ENCODE results near the gene PPP1R13B.
"Not testable (repeated sequence)": the region's sequence is repeated elsewhere in the genome, so short reads cannot be mapped to it uniquely, and the experiment has no call there.

The PPP1R13B gene

GRCh38 chr14:103699901-103700752, 147.2 kb downstream of the PPP1R13B start:
- DNase-seq (ENCODE audit: low read depth): no peak

GRCh38 chr14:103699261-103699661, 148.1 kb downstream of the PPP1R13B start:
- no peak for DNase-seq (ENCODE audit: low read depth)

- DNase-seq (ENCODE audit: low read depth): no peak
These were observed 148.8 kb downstream of the PPP1R13B start for GRCh38 chr14:103698380-103699260.

GRCh38 chr14:103697603-103698379, 149.6 kb downstream of the PPP1R13B start:
- DNase-seq (ENCODE audit: low read depth): no peak

GRCh38 chr14:103697206-103697602, 150.2 kb downstream of the PPP1R13B start:
- no peak for DNase-seq (ENCODE audit: low read depth)

- no peak for DNase-seq (ENCODE audit: low read depth)
These were observed 150.8 kb downstream of the PPP1R13B start for GRCh38 chr14:103696466-103697071.

GRCh38 chr14:103696070-103696402, 151.3 kb downstream of the PPP1R13B start:
- no peak for DNase-seq (ENCODE audit: low read depth)

- no peak for DNase-seq (ENCODE audit: low read depth)
These were observed 151.9 kb downstream of the PPP1R13B start for GRCh38 chr14:103695296-103696069.

GRCh38 chr14:103694572-103695026, 152.8 kb downstream of the PPP1R13B start:
- DNase-seq (ENCODE audit: low read depth): no peak

- DNase-seq (ENCODE audit: low read depth): no peak
These were observed 153.9 kb downstream of the PPP1R13B start for GRCh38 chr14:103693515-103693914.

- DNase-seq (ENCODE audit: low read depth): no peak
These were observed 154.5 kb downstream of the PPP1R13B start for GRCh38 chr14:103692871-103693270.

- DNase-seq (ENCODE audit: low read depth): no peak
These were observed 155.2 kb downstream of the PPP1R13B start for GRCh38 chr14:103692159-103692558.

- DNase-seq (ENCODE audit: low read depth): not testable (repeated sequence)
These were observed 155.7 kb downstream of the PPP1R13B start for GRCh38 chr14:103691655-103692054.

- DNase-seq (ENCODE audit: low read depth): no peak
These were observed 157.0 kb downstream of the PPP1R13B start for GRCh38 chr14:103690332-103690731.

- no peak for DNase-seq (ENCODE audit: low read depth)
These were observed 158.2 kb downstream of the PPP1R13B start for GRCh38 chr14:103688906-103689902.

- DNase-seq (ENCODE audit: low read depth): no peak
These were observed 158.9 kb downstream of the PPP1R13B start for GRCh38 chr14:103688441-103688840.

GRCh38 chr14:103687712-103688111, 159.7 kb downstream of the PPP1R13B start:
- no peak for DNase-seq (ENCODE audit: low read depth)

- DNase-seq (ENCODE audit: low read depth): no peak
These were observed 160.4 kb downstream of the PPP1R13B start for GRCh38 chr14:103686831-103687485.
